GM18861 (cell line): ENCODE measurements around the gene TRAPPC12.
A peak's percentile ranks its signal among the peaks of the same experiment; 100 is the strongest.
"Not testable (repeated sequence)": the region's sequence is repeated elsewhere in the genome, so short reads cannot be mapped to it uniquely, and the experiment has no call there.

ENCODE experiments used
- ATAC-seq: cut with Tn5 transposase; IDR thresholded peaks from one replicate; pipeline ENCODE4 v1.9.1; 2021; ENCODE audit not compliant: unreplicated experiment

The TRAPPC12 gene

GRCh38 chr2:3379647-3380534, at the start of gene TRAPPC12:
Gene TRAPPC12, plus strand, starts transcription at chr2:3379694. Its CDS starts 7,930 bp downstream, at chr2:3387624.
- peak; percentile 68 for ATAC-seq

GRCh38 chr2:3332133-3332532, 47.4 kb upstream of the TRAPPC12 start:
- no peak for ATAC-seq

- no peak for ATAC-seq
Measured at GRCh38 chr2:3334392-3335345, 44.8 kb upstream of the TRAPPC12 start.

GRCh38 chr2:3336844-3337243, 42.6 kb upstream of the TRAPPC12 start:
- ATAC-seq: no peak

- no peak for ATAC-seq
Measured at GRCh38 chr2:3338340-3338739, 41.2 kb upstream of the TRAPPC12 start.

GRCh38 chr2:3340144-3340543, 39.4 kb upstream of the TRAPPC12 start:
- no peak for ATAC-seq

- no peak for ATAC-seq
Measured at GRCh38 chr2:3341336-3341735, 38.2 kb upstream of the TRAPPC12 start.

- no peak for ATAC-seq
Measured at GRCh38 chr2:3342324-3342723, 37.2 kb upstream of the TRAPPC12 start.

- no peak for ATAC-seq
Measured at GRCh38 chr2:3343012-3343411, 36.5 kb upstream of the TRAPPC12 start.

GRCh38 chr2:3344897-3345296, 34.6 kb upstream of the TRAPPC12 start:
- no peak for ATAC-seq

GRCh38 chr2:3345621-3346020, 33.9 kb upstream of the TRAPPC12 start:
- no peak for ATAC-seq

- no peak for ATAC-seq
Measured at GRCh38 chr2:3348767-3349166, 30.7 kb upstream of the TRAPPC12 start.

GRCh38 chr2:3349211-3349693, 30.2 kb upstream of the TRAPPC12 start:
- no peak for ATAC-seq

GRCh38 chr2:3354986-3355385, 24.5 kb upstream of the TRAPPC12 start:
- ATAC-seq: no peak

- no peak for ATAC-seq
Measured at GRCh38 chr2:3355951-3356569, 23.4 kb upstream of the TRAPPC12 start.

- ATAC-seq: no peak
Measured at GRCh38 chr2:3356799-3357198, 22.7 kb upstream of the TRAPPC12 start.

- not testable (repeated sequence) for ATAC-seq
Measured at GRCh38 chr2:3357446-3357845, 22.0 kb upstream of the TRAPPC12 start.

GRCh38 chr2:3357926-3358325, 21.6 kb upstream of the TRAPPC12 start:
- no peak for ATAC-seq

GRCh38 chr2:3361518-3362389, 17.7 kb upstream of the TRAPPC12 start:
- no peak for ATAC-seq

GRCh38 chr2:3365219-3365618, 14.3 kb upstream of the TRAPPC12 start:
- no peak for ATAC-seq
